ENCODE measurements around the gene SRSF7. TPM values are rescaled to one million over a fixed set of nuclear protein-coding genes. Genes with fewer than 3 reads are reported as not detected.

The SRSF7 gene
- total and polyA plus RNA-seq, 2 donors (not counting 1 experiment from before 2014, with no cell fraction given): 283 to 505 TPM

GRCh38 chr2:38702413-38702812 lies 48.7 kb downstream of the SRSF7 start:
- Mint-ChIP-seq H3K27ac (no peak overlapping the region), H3K4me1 (no peaks in the 10 kb centered on the region), H3K27me3 (no peaks in the 10 kb centered on the region), H3K4me3 (no peak overlapping the region), H3K9me3 (ENCODE audit: insufficient read depth) (no peaks in the 10 kb centered on the region)
- H2AFZ ChIP-seq (ENCODE audit: insufficient read depth, low read depth, low read length, poor library complexity, severe bottlenecking): no peak overlapping the region
- intact Hi-C loops (cut with micrococcal nuclease): no loop called here
- no peaks in the 10 kb centered on the region for H3K27me3 ChIP-seq (replicated peaks in 1 of 4; ENCODE audit: control extremely low read depth in 1 of 4, control insufficient read depth in 3 of 4, insufficient read depth in 4 of 4, low read length in 3 of 4)
- WGBS (ENCODE audit: insufficient coverage): no CpG with 5 or more reads among the region's 1 CpG
- no peak overlapping the region for H3K9ac ChIP-seq (ENCODE audit: low read length)
- ATAC-seq (ENCODE audit: low read depth): no peak
- TF ChIP-seq EZH2 (IDR thresholded peaks at IDR 0.05; ENCODE audit: borderline replicate concordance, insufficient read depth, low read depth, low read length, poor library complexity, severe bottlenecking) (no peak), CTCF (IDR thresholded peaks at IDR 0.05) (no peak)
- no peaks in the 10 kb centered on the region for H3K4me1 ChIP-seq (ENCODE audit: control insufficient read depth in 2 of 2, insufficient read depth in 2 of 2, low read length in 2 of 2)
- H3K4me2 ChIP-seq (replicated peaks; ENCODE audit: low read depth, low read length, poor library complexity, severe bottlenecking): no peak overlapping the region
- no peak overlapping the region for H3K27ac ChIP-seq (ENCODE audit: low read length in 2 of 2)
- CTCF ChIA-PET: no interaction called here
- POLR2A ChIA-PET: no interaction called here
- no peaks in the 10 kb centered on the region for H3K79me2 ChIP-seq (ENCODE audit: control insufficient read depth, insufficient read depth, low read length)
- no peak overlapping the region for H3K4me3 ChIP-seq (ENCODE audit: control extremely low read depth in 1 of 5, extremely low read depth in 1 of 5, insufficient read depth in 1 of 5, low read depth in 2 of 5, low read length in 4 of 5)
- no peaks in the 10 kb centered on the region for H4K20me1 ChIP-seq (ENCODE audit: control insufficient read depth, insufficient read depth, low read length, poor library complexity, severe bottlenecking)
- no peaks in the 10 kb centered on the region for H3K9me3 ChIP-seq (ENCODE audit: control extremely low read depth in 1 of 3, control insufficient read depth in 2 of 3, insufficient read depth in 1 of 3, low read length in 2 of 3)
- no peak for DNase-seq
- peaks cover 0 to 3% of the 10 kb centered on the region in 2 experiments for H3K36me3 ChIP-seq (replicated peaks in 1 of 2; ENCODE audit: control extremely low read depth in 1 of 2, control insufficient read depth in 1 of 2, extremely low read depth in 1 of 2, insufficient read depth in 2 of 2, low read length in 1 of 2)

GRCh38 chr2:38701542-38701941 lies 49.6 kb downstream of the SRSF7 start:
- Mint-ChIP-seq H3K4me3 (no peak overlapping the region), H3K4me1 (no peaks in the 10 kb centered on the region), H3K27me3 (no peaks in the 10 kb centered on the region), H3K27ac (no peak overlapping the region), H3K9me3 (ENCODE audit: insufficient read depth) (no peaks in the 10 kb centered on the region)
- ATAC-seq (ENCODE audit: low read depth): no peak
- Histone ChIP-seq H3K27me3 (replicated peaks in 1 of 4; ENCODE audit: control extremely low read depth in 1 of 4, control insufficient read depth in 3 of 4, insufficient read depth in 4 of 4, low read length in 3 of 4) (no peaks in the 10 kb centered on the region), H3K4me3 (ENCODE audit: control extremely low read depth in 1 of 5, extremely low read depth in 1 of 5, insufficient read depth in 1 of 5, low read depth in 2 of 5, low read length in 4 of 5) (no peak overlapping the region), H3K4me2 (replicated peaks; ENCODE audit: low read depth, low read length, poor library complexity, severe bottlenecking) (no peak overlapping the region), H4K20me1 (ENCODE audit: control insufficient read depth, insufficient read depth, low read length, poor library complexity, severe bottlenecking) (no peaks in the 10 kb centered on the region), H3K79me2 (ENCODE audit: control insufficient read depth, insufficient read depth, low read length) (no peaks in the 10 kb centered on the region), H3K27ac (ENCODE audit: low read length in 2 of 2) (no peak overlapping the region), H3K36me3 (replicated peaks in 1 of 2; ENCODE audit: control extremely low read depth in 1 of 2, control insufficient read depth in 1 of 2, extremely low read depth in 1 of 2, insufficient read depth in 2 of 2, low read length in 1 of 2) (no peaks in the 10 kb centered on the region), H3K9me3 (ENCODE audit: control extremely low read depth in 1 of 3, control insufficient read depth in 2 of 3, insufficient read depth in 1 of 3, low read length in 2 of 3) (no peaks in the 10 kb centered on the region), H2AFZ (ENCODE audit: insufficient read depth, low read depth, low read length, poor library complexity, severe bottlenecking) (no peak overlapping the region), H3K4me1 (ENCODE audit: control insufficient read depth in 2 of 2, insufficient read depth in 2 of 2, low read length in 2 of 2) (no peaks in the 10 kb centered on the region), H3K9ac (ENCODE audit: low read length) (no peak overlapping the region)
- ChIA-PET POLR2A (no interaction called here), CTCF (no interaction called here)
- TF ChIP-seq EZH2 (IDR thresholded peaks at IDR 0.05; ENCODE audit: borderline replicate concordance, insufficient read depth, low read depth, low read length, poor library complexity, severe bottlenecking) (no peak), CTCF (IDR thresholded peaks at IDR 0.05) (no peak)
- no peak for DNase-seq
- intact Hi-C loops (cut with micrococcal nuclease): no loop called here
- WGBS (ENCODE audit: insufficient coverage): 80% methylated on average over 2 of the region's 4 CpGs
